SK-N-MC (cell line): Measurements from ENCODE around the gene RALGAPA2.

Source experiments
- EZH2 ChIP-seq: fragments of 200-600 bp; sonication (generic); IDR thresholded peaks from one replicate; pipeline ENCODE4 v1.6.1; 2017; ENCODE audit warnings: antibody characterized with exemption
- FOXP2 ChIP-seq: optimal IDR thresholded peaks from 2 replicates; pipeline ENCODE3; 2011; ENCODE audit warnings: mild to moderate bottlenecking, moderate library complexity; ENCODE audit not compliant: insufficient read depth; ENCODE audit errors: extremely low read length, control extremely low read depth
- POLR2AphosphoS5 ChIP-seq: IDR thresholded peaks from 2 replicates; pipeline ENCODE4 v1.6.1; 2012; ENCODE audit warnings: mild to moderate bottlenecking, low read depth, low read length, borderline replicate concordance

DNA sequence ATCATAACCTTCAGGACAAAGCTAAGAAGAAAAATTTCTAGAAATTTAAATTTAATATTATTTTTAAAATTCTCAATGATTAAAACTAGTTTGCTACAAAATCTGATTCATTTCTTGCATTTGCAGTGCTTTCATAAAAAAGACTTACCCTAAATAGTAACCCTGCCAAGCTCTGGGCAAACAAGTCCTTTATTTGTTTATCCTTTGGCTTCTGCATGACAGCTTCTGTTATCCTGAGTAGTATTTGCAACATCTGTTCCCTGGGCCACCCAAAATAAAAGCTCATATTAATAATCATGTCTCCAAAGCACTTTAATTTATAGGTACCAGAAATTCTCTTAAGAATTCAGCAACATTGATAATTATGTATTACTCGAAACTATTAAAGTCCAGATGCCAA, 101.3 kb downstream of the RALGAPA2 start:
- TF ChIP-seq POLR2AphosphoS5 (no peak), EZH2 (no peak), FOXP2 (no peak)
